LoVo (cell line): ENCODE measurements around the gene MYRIP.
"Not testable (repeated sequence)": the region's sequence is repeated elsewhere in the genome, so short reads cannot be mapped to it uniquely, and the experiment has no call there.

ENCODE experiments used
- DNase-seq: peaks from one replicate; pipeline ENCODE4 v3.0.0-alpha.2; 2016; ENCODE audit warnings: low spot score

MYRIP gene

GRCh38 chr3:39808467-39809180 is 785 bp upstream of the MYRIP start:
- peak; percentile 5 for DNase-seq

- no peak for DNase-seq
These were observed 686 bp downstream of the MYRIP start for GRCh38 chr3:39809995-39810595.

DNA sequence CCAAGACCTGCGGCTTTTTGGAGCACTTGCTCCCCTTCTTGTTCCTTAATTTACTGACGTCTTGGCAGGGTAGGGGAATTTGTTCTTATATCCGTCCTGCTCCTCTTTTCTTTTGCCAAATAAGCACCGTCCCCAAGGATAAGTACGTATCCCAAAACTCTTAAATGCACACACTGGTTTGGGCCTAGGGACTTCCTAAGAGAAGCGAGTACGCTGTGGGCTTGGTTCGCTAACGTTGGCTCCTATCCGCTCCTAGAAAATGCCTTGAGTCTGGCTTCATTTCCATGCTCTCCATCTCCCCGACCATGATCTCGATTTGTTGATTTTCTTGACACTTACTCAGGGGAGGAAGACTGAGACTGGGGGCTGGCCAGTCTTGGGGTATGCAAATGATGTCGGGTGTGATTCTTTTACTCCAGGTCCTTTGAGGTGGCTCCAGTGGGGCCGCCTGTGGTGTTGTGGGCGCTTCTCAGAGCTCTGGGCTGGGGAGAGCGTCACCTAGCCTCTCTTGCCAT is 1.3 kb downstream of the MYRIP start:
- no peak for DNase-seq

DNA sequence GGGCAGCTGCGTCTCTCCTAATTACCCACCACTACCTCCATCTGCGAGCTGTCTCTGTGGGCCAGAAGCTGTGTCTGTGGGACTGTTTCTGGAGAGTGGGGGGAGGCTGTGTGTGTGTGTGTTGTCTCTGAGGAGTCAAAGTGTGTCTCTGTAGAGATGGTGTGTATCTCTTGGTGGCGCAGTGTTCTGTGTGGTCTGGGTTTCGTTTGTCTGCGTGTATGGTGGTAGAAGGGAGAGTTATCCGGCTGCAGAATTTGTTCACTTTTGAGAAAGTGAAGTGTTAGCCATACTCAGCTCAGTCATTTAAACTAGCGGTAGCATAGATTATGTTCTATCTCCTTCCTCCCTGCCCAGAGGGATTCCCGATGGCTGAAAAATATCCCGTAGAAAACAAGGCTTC is 2.2 kb downstream of the MYRIP start:
- no peak for DNase-seq

- no peak for DNase-seq
These were observed 3.1 kb downstream of the MYRIP start for GRCh38 chr3:39812537-39812936.

- no peak for DNase-seq
These were observed 4.6 kb downstream of the MYRIP start for GRCh38 chr3:39814007-39814406.

GRCh38 chr3:39819899-39820298 is 10.5 kb downstream of the MYRIP start:
- no peak for DNase-seq

DNA sequence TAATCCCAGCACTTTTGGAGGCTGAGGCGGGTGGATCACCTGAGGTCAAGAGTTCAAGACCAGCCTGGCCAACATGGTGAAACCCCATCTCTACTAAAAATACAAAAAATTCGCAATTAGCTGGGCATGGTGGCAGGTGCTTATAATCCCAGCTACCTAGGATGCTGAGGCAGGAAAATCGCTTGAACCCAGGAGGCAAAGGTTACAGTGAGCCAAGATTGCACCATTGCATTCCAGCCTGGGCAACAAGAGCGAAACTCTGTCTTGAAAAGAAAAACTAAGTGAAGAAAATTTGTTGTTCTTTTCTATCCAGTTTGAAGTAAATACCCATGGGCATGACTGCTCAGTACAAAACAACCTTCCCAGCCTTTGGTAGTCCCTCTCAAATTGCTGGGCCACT is 24.4 kb downstream of the MYRIP start:
- not testable (repeated sequence) for DNase-seq

DNA sequence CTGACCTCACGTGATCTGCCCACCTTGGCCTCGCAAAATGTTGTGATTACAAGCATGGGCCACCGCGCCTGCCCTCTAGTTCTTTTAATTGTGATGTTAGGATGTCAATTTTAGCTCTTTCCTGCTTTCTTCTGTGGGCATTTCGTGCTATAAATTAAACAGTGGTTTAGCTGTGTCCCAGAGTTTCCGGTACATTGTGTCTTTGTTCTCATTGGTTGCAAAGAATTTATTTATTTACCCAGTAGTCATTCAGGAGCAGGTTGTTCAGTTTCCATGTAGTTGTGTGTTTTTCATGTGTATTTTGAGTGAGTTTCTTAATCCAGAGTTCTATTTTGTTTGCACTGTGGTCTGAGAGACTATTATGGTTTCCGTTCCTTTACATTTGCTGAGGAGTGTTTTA is 30.1 kb downstream of the MYRIP start:
- no peak for DNase-seq

- DNase-seq: no peak
These were observed 34.0 kb downstream of the MYRIP start for GRCh38 chr3:39843440-39843839.

DNA sequence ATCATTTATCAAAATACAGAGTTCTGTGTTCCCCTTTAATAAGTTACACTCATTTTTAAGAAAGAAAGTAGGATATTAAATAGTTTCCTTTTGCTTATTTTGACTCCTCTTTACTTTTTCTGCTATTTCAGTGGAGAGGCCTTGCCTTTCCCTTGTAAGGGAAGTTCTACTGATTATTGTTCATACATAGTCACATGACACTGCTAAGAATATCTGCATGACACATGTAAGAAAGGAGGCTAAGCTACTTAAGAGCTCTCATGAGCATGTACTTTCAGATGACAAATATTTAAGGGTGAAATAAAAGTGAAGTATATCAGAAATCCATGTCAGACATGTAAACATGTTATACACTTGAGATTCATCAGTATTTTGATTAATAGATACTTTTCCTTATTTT is 39.0 kb downstream of the MYRIP start:
- no peak for DNase-seq

DNA sequence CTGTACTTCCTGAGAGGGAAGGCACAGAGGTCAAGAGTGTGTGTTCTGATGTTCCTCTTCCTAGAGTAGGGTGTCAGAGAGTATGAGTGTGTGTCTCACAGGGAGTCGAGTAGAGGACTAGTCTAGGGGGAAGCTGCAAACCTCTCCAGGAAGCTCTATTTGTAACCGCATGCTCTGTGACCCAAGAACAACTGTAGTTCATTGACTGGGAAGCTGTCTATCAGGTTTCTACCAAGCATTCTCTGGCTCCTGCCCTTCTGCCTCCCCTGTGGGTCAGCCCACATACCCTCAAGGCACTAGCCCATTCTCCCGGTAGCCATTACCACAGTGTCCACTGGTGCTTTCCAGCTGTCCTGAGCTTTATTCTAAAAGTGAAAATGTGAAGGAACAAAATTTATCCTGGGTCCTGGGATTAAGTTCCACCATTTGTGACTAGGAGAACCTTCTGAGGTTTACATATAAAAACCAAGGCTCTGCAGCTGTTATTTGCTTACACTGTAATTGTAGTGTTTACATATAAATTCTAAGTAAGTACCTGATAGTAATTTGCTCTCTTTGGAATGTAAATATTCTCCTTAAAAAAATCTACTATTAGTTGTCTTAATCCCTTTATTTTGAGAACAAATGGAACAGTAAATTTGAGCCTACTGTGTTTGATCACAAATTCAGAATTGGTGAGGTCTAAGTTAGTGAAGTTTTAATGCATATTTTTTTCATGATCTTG is 40.7 kb downstream of the MYRIP start:
- DNase-seq: no peak

- DNase-seq: no peak
These were observed 41.3 kb downstream of the MYRIP start for GRCh38 chr3:39850716-39851032.

GRCh38 chr3:39855517-39855916 is 46.1 kb downstream of the MYRIP start:
- DNase-seq: no peak

GRCh38 chr3:39869890-39870289 is 60.5 kb downstream of the MYRIP start:
- no peak for DNase-seq

GRCh38 chr3:39870706-39871105 is 61.3 kb downstream of the MYRIP start:
- no peak for DNase-seq

DNA sequence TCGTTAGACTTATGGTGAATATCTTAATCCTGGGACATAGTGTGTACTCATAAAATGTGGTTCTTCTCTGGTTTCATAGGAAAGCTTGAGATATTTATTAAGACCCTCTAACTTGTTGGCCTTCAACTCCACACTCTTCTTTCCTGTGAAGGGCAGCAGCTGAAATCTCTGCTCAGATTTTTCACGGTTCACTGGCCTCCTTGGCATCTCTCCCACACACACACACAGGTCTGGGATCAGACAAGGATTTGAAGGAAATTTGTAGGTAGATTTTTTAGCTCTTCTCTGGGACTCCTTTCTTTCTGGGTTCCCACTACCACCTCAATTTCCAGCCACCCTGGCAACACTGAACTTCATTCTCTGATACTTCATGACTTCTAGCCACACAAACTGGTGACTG is 70.2 kb downstream of the MYRIP start:
- no peak for DNase-seq

DNA sequence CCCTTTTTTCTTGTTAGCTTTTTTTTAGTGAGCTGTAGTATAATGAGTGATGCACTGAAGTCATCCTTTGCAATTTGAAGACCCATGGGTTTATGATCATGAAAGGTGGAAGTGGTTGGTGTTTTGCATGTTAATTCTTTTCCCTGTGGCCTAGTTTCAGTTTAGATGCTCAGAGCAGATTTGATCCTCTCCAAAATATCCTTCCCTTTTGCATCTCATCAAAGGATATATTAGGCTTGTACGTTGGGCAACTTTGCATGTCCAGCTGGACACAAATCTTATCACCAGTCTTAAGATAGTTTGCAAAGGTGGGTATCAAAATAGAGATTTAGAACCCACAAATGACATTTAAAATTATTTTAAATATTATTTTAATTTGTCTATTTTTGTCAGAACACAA is 72.7 kb downstream of the MYRIP start:
- no peak for DNase-seq

GRCh38 chr3:39892068-39892467 is 82.7 kb downstream of the MYRIP start:
- DNase-seq: no peak

DNA sequence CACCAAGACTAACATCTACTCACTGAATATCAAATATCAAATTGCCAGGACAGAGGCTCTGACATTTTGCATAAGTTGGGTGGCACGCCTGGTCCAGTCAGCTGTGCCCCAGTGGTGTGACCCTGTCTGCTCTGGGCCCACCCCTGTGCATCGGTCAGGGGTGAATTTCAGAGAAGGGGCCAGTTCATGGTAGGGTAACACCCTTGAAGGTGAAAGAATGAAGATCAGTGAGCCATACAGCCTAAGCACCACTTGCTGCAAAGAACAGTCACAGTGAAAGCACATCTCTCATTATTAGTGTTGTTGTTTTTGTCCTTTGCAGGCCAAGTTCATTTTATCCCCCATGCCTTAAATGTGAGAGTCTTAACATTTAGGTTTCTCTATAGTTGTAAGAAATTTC is 86.8 kb downstream of the MYRIP start:
- DNase-seq: no peak

GRCh38 chr3:39900462-39901002 is 91.1 kb downstream of the MYRIP start:
- DNase-seq: no peak

GRCh38 chr3:39903253-39903652 is 93.8 kb downstream of the MYRIP start:
- no peak for DNase-seq

GRCh38 chr3:39905788-39906187 is 96.4 kb downstream of the MYRIP start:
- no peak for DNase-seq
